GM19468 (cell line): ENCODE data around the gene ABHD6.
"Not testable (repeated sequence)": the region's sequence is repeated elsewhere in the genome, so short reads cannot be mapped to it uniquely, and the experiment has no call there.

Source experiments
- ATAC-seq: cut with Tn5 transposase; IDR thresholded peaks from one replicate; pipeline ENCODE4 v1.9.1; 2021; ENCODE audit warnings: mild to moderate bottlenecking, moderate library complexity, moderate number of reproducible peaks; ENCODE audit not compliant: unreplicated experiment; ENCODE audit errors: extremely low read depth

ABHD6 gene

GRCh38 chr3:58237238-58237940 lies at the start of gene ABHD6:
Gene ABHD6 (plus strand): TSS chr3:58237792. CDS start chr3:58256587, 18,795 bp downstream.
- peak; percentile 41 for ATAC-seq

DNA sequence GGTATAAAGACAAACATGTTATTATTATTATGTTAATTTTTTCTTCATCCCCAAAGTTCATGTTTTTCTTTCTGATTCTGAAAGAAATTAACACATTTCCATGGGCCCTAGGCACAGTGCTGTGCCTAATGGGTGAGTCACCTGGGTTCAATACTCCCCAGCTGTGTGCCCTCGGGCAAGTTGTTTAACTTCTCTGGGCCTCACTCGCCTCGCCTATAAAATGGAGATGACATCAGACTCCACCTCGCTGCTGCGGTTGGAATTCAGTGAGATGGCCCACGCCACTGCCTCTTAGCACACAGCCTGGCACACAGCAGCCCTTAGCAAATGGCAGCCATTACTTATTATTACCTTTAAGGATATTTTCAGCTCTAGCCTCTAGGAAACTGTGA lies 49.4 kb upstream of the ABHD6 start:
- ATAC-seq = no peak

DNA sequence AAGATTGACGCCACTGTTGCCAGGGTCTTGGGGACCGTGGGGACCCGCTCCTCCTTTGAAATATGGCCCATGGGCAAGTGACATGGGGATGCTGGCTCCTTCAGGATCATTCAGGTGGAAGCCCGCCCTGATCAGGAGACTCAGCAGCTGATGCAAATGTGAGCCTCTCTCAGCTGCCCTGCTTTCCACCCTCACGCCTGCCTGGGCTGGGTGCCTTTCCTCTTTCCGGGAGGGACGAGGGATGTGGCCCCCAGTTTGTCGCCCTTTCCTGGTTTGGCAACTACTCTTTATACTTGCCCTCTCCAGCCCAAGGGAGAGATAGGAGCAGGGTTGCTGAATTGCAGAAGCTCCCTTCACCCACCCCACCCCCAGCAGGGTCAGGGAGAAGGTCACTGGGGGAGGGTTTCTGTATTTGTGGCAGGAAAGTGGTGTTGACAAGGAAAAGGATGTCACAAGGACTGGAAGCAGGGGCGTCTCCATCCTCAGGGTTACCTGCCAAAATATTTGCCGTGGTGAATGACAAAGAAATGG lies 48.6 kb upstream of the ABHD6 start:
- no peak for ATAC-seq

GRCh38 chr3:58189691-58190090 lies 47.9 kb upstream of the ABHD6 start:
- ATAC-seq = no peak

GRCh38 chr3:58190291-58190690 lies 47.3 kb upstream of the ABHD6 start:
- ATAC-seq = no peak

DNA sequence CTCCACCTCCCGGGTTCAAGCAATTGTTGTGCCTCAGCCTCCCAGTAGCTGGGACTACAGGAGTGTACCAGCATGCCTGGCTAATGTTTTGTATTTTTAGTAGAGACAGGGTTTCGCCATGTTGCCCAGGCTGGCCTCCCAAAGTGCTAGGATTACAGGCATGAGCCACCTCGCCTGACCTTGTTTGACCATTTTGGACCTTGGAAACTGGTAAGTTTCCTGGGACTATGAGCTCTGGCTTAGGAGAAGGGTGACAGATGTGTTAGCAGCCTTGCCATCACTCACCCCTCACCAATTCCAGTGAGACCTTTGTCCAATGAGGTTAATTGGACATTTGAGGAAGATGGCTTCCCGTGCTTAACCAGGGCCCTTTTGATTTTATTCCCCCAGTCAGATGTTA lies 46.7 kb upstream of the ABHD6 start:
- ATAC-seq = no peak

- ATAC-seq = no peak
Measured at GRCh38 chr3:58191361-58191991, 46.1 kb upstream of the ABHD6 start.

DNA sequence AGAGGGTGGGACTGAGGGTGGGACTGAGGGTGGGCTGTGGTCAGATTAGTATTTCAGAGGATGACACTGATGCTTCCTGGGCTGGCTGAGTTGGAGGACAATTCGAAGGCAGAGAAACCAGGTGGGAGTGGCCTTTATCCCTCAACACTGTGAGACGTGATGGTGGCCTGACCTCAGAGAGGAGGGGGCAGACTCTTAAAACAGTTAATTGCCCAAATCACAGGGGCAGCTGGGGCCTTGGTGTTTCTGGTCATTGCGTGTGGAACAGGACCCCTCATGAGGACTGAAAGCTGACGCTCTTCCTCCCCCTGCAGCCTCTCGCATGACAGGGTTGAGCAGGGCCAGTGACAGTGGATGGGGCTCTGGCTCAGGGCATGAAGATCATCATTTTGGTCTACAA lies 45.5 kb upstream of the ABHD6 start:
- ATAC-seq = no peak

DNA sequence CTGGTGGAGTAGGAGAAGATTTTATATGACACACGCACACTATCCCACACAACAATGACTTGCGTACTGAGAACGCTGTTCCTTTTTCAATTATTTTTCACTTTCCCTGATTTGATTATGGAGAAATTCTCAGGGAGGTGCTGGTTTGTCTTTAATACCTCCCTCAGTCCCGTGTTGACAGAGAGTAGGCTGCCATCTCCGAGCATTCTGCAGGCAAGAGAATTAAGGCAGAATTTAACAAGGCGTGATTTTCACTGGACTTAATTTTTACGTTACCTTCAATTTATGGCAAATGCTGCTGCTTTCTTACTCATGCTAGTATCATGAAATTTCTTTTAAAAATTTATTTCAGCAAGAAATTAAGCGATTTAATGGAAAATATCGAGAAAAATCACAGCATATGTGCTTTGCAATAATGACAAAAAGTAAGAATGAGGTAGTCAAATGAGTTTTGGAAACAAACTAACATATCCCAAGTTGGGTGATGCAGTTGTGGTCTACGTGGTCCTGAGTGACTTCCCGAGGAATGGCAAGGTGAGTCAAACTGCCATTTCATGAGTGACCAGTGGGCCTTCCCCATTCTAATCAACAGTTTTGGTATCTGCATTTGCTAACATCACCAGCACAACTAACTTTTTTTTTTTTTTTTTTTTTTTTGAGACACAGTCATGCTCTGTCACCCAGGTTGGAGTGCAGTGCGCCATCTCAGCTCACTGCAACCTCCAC lies 43.7 kb upstream of the ABHD6 start:
- no peak for ATAC-seq

- ATAC-seq = no peak
Measured at GRCh38 chr3:58197588-58197987, 40.0 kb upstream of the ABHD6 start.

GRCh38 chr3:58198362-58198761 lies 39.2 kb upstream of the ABHD6 start:
- ATAC-seq = no peak

GRCh38 chr3:58198804-58199203 lies 38.8 kb upstream of the ABHD6 start:
- no peak for ATAC-seq

DNA sequence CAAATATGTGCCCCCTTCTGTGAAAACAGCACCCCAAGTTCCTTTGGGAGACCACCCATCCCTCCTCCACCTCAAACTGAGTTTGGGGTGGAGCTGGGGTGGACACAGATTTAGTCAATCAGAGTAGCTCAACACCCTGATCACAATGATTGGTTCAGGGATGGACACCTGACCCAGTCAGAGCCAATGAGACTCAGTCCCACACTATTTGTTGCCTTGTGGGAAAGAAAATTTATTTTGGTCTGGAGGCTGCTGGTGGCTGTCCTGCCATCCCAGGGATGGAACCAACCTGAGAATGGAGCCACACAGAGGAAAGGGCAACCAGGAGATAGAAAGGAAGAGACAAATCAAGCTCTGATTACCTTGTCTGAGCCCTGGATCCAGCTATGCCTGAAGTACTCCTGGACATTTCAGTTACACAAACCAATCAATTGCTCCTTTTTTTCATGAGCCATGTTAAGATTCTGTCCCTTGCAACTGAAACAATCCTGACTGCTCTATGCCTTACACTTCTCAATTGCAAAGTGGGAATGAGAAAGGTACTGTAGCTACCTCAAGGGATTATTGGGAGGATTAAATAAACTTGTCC lies 37.4 kb upstream of the ABHD6 start:
- ATAC-seq = no peak

DNA sequence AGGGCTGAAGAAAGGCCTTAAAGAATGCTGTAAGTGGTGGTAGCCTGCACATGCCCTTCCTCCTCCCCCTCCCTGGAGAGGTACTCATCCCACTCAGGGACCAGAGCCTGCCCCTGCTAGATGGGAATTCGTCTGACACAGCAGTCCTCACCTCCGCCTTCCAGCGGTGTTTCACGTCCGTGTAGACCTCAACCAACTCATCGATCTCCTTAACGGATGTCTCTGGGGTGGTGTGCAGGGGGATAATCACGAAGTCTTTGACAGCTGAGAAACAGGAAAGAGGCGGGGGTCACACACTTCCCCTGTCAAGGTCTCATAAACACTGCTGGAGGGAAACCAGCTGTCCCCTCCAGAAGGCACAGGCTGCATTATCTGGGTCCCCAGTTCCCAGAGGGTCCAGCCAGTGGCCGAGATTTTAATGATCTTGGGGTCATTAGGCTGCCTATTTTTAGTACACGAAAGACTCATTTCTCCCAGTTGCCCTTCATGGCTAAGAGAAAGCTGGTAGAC lies 36.7 kb upstream of the ABHD6 start:
- ATAC-seq = no peak

- not testable (repeated sequence) for ATAC-seq
Measured at GRCh38 chr3:58201451-58201850, 36.1 kb upstream of the ABHD6 start.

GRCh38 chr3:58202917-58203360 lies 34.7 kb upstream of the ABHD6 start:
- no peak for ATAC-seq

- no peak for ATAC-seq
Measured at GRCh38 chr3:58203541-58203940, 34.1 kb upstream of the ABHD6 start.

GRCh38 chr3:58204720-58205119 lies 32.9 kb upstream of the ABHD6 start:
- ATAC-seq = no peak

DNA sequence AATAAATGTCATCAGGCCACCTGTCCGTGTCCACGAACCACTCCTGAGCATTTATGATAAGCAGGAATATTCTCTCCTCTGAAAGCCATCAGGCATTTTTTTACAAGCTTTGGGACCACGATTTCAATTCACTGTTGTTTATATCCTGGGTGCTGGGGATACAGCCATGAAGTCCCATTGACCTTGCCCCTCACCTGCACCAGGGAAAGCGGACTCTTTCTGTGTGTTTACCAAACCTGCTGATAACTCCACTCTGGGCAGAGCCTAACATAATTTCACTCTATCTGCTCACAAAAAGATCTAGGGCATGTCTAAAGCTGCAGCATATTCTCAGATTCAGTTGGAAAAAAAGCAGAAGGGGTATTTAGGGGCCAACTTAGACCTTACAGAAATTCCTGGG lies 31.6 kb upstream of the ABHD6 start:
- no peak for ATAC-seq

- no peak for ATAC-seq
Measured at GRCh38 chr3:58206406-58207011, 31.1 kb upstream of the ABHD6 start.
